Effector CD4-positive, alpha-beta T cell (primary cell): Measurements from ENCODE around the gene LRRC8B.
A peak's percentile ranks its signal among the peaks of the same experiment; 100 is the strongest.
"Not testable (repeated sequence)": the region's sequence is repeated elsewhere in the genome, so short reads cannot be mapped to it uniquely, and the experiment has no call there.

Source experiments
- DNase-seq: peaks from one replicate; pipeline ENCODE4 v3.0.0-alpha.2; 2020

LRRC8B gene

GRCh38 chr1:89587729-89588161 lies 63.1 kb downstream of the LRRC8B start:
- no peak for DNase-seq

- no peak for DNase-seq
Observed at GRCh38 chr1:89588480-89588879, 63.9 kb downstream of the LRRC8B start.

- no peak for DNase-seq
Observed at GRCh38 chr1:89589515-89589914, 64.9 kb downstream of the LRRC8B start.

GRCh38 chr1:89590341-89591080 lies 65.9 kb downstream of the LRRC8B start:
- DNase-seq, result no peak

GRCh38 chr1:89592861-89593302 lies 68.3 kb downstream of the LRRC8B start:
- not testable (repeated sequence) for DNase-seq

- DNase-seq, result no peak
Observed at GRCh38 chr1:89594096-89594740, 69.6 kb downstream of the LRRC8B start.

GRCh38 chr1:89596698-89597097 lies 72.1 kb downstream of the LRRC8B start:
- no peak for DNase-seq

- no peak for DNase-seq
Observed at GRCh38 chr1:89598450-89599331, 74.1 kb downstream of the LRRC8B start.

- DNase-seq, result no peak
Observed at GRCh38 chr1:89599332-89599630, 74.7 kb downstream of the LRRC8B start.

GRCh38 chr1:89600451-89601224 lies 76.0 kb downstream of the LRRC8B start:
- DNase-seq, result no peak

GRCh38 chr1:89602871-89603404 lies 78.3 kb downstream of the LRRC8B start:
- no peak for DNase-seq

GRCh38 chr1:89603651-89604413 lies 79.2 kb downstream of the LRRC8B start:
- DNase-seq, result no peak

GRCh38 chr1:89604414-89604735 lies 79.7 kb downstream of the LRRC8B start:
- no peak for DNase-seq

- DNase-seq, result no peak
Observed at GRCh38 chr1:89605692-89606091, 81.1 kb downstream of the LRRC8B start.

GRCh38 chr1:89606227-89606980 lies 81.8 kb downstream of the LRRC8B start:
- no peak for DNase-seq

GRCh38 chr1:89607156-89607555 lies 82.5 kb downstream of the LRRC8B start:
- peak; percentile 44 for DNase-seq

GRCh38 chr1:89607586-89608318 lies 83.1 kb downstream of the LRRC8B start:
- no peak for DNase-seq

GRCh38 chr1:89608319-89608983 lies 83.8 kb downstream of the LRRC8B start:
- DNase-seq, result peak; percentile 79

GRCh38 chr1:89608984-89609725 lies 84.5 kb downstream of the LRRC8B start:
- peak; percentile 56 for DNase-seq
